ENCODE measurements around the gene CNGA3. TPM values are rescaled to one million over a fixed set of nuclear protein-coding genes. Genes with fewer than 3 reads are reported as not detected.

The CNGA3 gene
- total RNA-seq, 6 experiments from 2014 or later, result not detected

DNA sequence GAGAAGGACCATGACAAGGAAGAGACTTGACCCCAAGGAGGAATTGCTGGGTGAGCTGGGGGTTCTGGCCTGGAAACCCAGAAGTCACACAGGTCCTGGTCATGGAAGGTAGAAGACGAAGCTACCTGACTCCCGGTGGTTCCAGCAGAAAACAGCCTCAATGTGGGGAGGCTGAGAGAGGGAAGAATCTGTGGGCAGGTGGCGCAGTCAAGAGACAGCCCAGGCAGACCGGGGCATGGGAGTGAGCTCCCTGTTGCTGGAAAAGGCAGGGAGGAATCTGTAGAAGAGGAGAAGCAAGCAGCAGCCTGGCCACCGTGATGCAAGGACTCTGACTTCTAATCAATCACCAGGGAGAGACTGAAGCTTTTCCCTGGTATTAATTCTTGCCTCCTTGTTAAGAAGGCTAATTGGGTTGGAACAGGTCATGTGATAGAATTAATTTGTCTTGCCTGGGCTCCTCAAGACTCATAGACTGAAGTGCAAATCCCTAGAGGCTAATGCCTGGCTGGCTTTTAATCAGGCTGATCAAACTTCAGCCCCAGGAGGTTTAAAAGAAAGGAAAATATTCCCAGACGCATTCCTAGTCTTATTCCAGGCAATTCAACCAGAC is 30.1 kb downstream of the CNGA3 start:
- Histone ChIP-seq H3K27ac (no peak overlapping the region), H3K36me3 (no peaks in the 10 kb centered on the region), H3K4me3 (no peak overlapping the region), H3K27me3 (no peaks in the 10 kb centered on the region), H3K4me1 (no peaks in the 10 kb centered on the region), H3K9me3 (no peaks in the 10 kb centered on the region)
- no peak for DNase-seq
- no peak for ATAC-seq
- TF ChIP-seq, protein P1, sequence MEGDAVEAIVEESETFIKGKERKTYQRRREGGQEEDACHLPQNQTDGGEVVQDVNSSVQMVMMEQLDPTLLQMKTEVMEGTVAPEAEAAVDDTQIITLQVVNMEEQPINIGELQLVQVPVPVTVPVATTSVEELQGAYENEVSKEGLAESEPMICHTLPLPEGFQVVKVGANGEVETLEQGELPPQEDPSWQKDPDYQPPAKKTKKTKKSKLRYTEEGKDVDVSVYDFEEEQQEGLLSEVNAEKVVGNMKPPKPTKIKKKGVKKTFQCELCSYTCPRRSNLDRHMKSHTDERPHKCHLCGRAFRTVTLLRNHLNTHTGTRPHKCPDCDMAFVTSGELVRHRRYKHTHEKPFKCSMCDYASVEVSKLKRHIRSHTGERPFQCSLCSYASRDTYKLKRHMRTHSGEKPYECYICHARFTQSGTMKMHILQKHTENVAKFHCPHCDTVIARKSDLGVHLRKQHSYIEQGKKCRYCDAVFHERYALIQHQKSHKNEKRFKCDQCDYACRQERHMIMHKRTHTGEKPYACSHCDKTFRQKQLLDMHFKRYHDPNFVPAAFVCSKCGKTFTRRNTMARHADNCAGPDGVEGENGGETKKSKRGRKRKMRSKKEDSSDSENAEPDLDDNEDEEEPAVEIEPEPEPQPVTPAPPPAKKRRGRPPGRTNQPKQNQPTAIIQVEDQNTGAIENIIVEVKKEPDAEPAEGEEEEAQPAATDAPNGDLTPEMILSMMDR (IDR thresholded peaks at IDR 0.05), result no peak
- TF ChIP-seq POLR2A (IDR thresholded peaks at IDR 0.05), result no peak
- intact Hi-C loops (cut with DNase I), result no loop called here
- WGBS (ENCODE audit: insufficient coverage, low coverage, low lambda C conversion rate, missing lambda C conversion rate), result 35% methylated on average over 2 of the region's 6 CpGs

DNA sequence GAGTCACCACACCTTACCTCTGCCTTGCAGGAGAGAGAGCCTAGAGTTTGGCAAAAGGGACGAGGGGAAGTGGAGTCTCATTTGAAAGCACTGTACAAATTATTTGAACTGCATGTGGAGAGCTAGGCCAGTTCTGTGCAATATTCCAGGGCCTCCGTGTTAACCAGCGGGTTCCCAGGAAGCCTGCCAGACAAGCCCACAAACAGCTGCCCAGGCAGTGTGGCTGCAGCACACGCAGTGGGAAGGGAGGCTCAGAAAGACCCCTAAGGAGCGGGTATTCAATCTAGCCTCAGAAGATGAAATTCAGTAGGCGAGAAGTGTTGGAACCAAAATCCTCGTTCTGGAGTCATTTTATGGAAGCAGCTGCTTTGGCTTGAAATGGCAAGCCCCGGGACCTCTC is 30.7 kb downstream of the CNGA3 start:
- H3K4me3 ChIP-seq, result no peak overlapping the region
- no peaks in the 10 kb centered on the region for H3K9me3 ChIP-seq
- no peaks in the 10 kb centered on the region for H3K36me3 ChIP-seq
- H3K27ac ChIP-seq, result no peak overlapping the region
- no peaks in the 10 kb centered on the region for H3K27me3 ChIP-seq
- intact Hi-C loops (cut with DNase I), result no loop called here
- WGBS (ENCODE audit: insufficient coverage, low coverage, low lambda C conversion rate, missing lambda C conversion rate), result 67% methylated on average over 4 of the region's 8 CpGs
- no peak for TF ChIP-seq POLR2A (IDR thresholded peaks at IDR 0.05)
- TF ChIP-seq, protein P1 (IDR thresholded peaks at IDR 0.05), result no peak
- DNase-seq (no peak), ATAC-seq (no peak)
- no peaks in the 10 kb centered on the region for H3K4me1 ChIP-seq

DNA sequence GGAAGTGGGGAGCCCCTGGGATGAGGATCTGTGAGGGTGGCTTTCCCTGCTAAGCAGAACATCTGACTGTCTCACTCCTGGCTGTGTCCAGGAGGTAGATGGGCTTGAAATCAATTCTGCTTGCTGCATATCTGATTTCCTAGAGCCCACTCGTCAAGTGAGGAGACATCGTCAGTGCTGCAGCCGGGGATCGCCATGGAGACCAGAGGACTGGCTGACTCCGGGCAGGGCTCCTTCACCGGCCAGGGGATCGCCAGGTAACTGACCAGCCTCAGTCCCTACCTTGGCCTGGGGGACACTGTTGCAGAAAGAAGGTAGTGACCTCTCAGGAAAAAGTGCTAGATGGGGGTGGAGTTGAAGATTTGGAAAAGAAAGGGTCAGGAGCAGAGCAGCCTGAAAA is 31.3 kb downstream of the CNGA3 start:
- Histone ChIP-seq H3K27me3 (no peaks in the 10 kb centered on the region), H3K9me3 (no peaks in the 10 kb centered on the region), H3K4me3 (no peak overlapping the region), H3K27ac (no peak overlapping the region), H3K4me1 (no peaks in the 10 kb centered on the region), H3K36me3 (no peaks in the 10 kb centered on the region)
- no peak for ATAC-seq
- no peak for TF ChIP-seq POLR2A (IDR thresholded peaks at IDR 0.05)
- TF ChIP-seq, protein P1 (IDR thresholded peaks at IDR 0.05), result no peak
- intact Hi-C loops (cut with DNase I), result no loop called here
- 66% methylated on average over 6 of the region's 7 CpGs for WGBS (ENCODE audit: insufficient coverage, low coverage, low lambda C conversion rate, missing lambda C conversion rate)
- DNase-seq, result no peak

DNA sequence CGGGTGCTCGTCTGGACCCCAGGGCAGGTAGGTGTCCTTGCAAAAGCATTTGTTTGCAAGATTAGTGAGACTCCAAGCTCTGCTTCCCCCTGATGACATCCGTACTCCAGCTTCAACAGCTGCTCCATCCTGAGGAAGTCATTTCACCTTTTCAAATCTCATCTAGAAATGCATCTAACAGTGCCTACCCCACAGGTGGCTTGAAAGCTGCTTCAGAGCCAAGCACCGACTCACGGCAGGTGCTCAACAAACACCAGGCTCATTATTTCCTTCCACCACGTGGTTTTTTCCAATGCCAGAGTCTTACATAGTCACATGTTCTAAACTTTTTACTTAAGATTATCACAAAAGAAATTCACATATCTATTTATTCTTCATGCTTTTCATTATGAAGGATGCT is 31.9 kb downstream of the CNGA3 start:
- WGBS (ENCODE audit: insufficient coverage, low coverage, low lambda C conversion rate, missing lambda C conversion rate), result 60% methylated on average over 4 of the region's 6 CpGs
- Histone ChIP-seq H3K27me3 (no peaks in the 10 kb centered on the region), H3K36me3 (no peaks in the 10 kb centered on the region), H3K27ac (no peak overlapping the region), H3K4me3 (no peak overlapping the region), H3K4me1 (no peaks in the 10 kb centered on the region), H3K9me3 (no peaks in the 10 kb centered on the region)
- ATAC-seq (no peak), DNase-seq (no peak)
- intact Hi-C loops (cut with DNase I), result no loop called here
- no peak for TF ChIP-seq POLR2A (IDR thresholded peaks at IDR 0.05)
- TF ChIP-seq, protein P1 (IDR thresholded peaks at IDR 0.05), result no peak

DNA sequence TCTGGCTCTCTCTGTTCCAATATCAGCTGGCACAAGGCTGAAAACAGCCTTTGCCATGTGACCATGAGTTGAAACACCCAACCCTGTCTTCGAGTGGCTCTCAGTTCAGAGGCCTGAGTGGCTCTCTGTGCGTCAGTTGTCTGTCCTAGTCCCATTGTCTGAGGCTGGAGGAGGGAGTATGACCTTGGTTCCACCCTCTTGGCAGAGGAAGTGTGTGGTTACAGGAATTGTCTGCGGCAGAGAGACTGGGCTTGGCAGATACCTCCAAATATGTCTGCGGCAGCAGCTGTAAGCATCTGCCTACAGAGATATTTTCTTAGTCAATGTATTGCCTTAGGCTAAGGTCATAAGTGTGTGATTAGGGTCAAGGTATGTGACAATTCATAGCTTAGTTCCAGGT is 32.6 kb downstream of the CNGA3 start:
- Histone ChIP-seq H3K4me3 (no peak overlapping the region), H3K27me3 (no peaks in the 10 kb centered on the region), H3K27ac (no peak overlapping the region), H3K36me3 (no peaks in the 10 kb centered on the region), H3K9me3 (no peaks in the 10 kb centered on the region), H3K4me1 (no peaks in the 10 kb centered on the region)
- DNase-seq (no peak), ATAC-seq (peak; percentile 42 to 59 (median 49))
- WGBS (ENCODE audit: insufficient coverage, low coverage, low lambda C conversion rate, missing lambda C conversion rate), result 33% methylated on average over 4 of the region's 4 CpGs
- TF ChIP-seq, protein P1 (IDR thresholded peaks at IDR 0.05), result no peak
- no peak for TF ChIP-seq POLR2A (IDR thresholded peaks at IDR 0.05)
- intact Hi-C loops (cut with DNase I), result no loop called here
